ENCODE results near the gene ATXN7L1.

ATXN7L1 gene

GRCh38 chr7:105675934-105676371, 200.4 kb downstream of the ATXN7L1 start:
- Histone ChIP-seq H3K27me3 (ENCODE audit: control insufficient read depth, insufficient read depth, low read length) (no peaks in the 10 kb centered on the region), H3K4me3 (ENCODE audit: low read depth, low read length) (no peak overlapping the region), H3K9me3 (ENCODE audit: control insufficient read depth, insufficient read depth, low read length) (no peaks in the 10 kb centered on the region), H3K9ac (ENCODE audit: low read depth, low read length) (no peak overlapping the region), H3K36me3 (ENCODE audit: control insufficient read depth, insufficient read depth, low read length) (peaks cover 8% of the 10 kb centered on the region), H3K4me1 (ENCODE audit: control insufficient read depth, insufficient read depth, low read length) (peaks cover 14% of the 10 kb centered on the region)

GRCh38 chr7:105674200-105674920, 202.0 kb downstream of the ATXN7L1 start:
- no peaks in the 10 kb centered on the region for H3K9me3 ChIP-seq (ENCODE audit: control insufficient read depth, insufficient read depth, low read length)

GRCh38 chr7:105673367-105674084, 202.9 kb downstream of the ATXN7L1 start:
- Histone ChIP-seq H3K9ac (ENCODE audit: low read depth, low read length) (no peak overlapping the region), H3K4me3 (ENCODE audit: low read depth, low read length) (no peak overlapping the region), H3K4me1 (ENCODE audit: control insufficient read depth, insufficient read depth, low read length) (peaks cover 11% of the 10 kb centered on the region)

More at GRCh38 chr7:105674200-105674920, 202.0 kb downstream of the ATXN7L1 start:
- no peak overlapping the region for H3K9ac ChIP-seq (ENCODE audit: low read depth, low read length)
- H3K27me3 ChIP-seq (ENCODE audit: control insufficient read depth, insufficient read depth, low read length) = no peaks in the 10 kb centered on the region
- H3K36me3 ChIP-seq (ENCODE audit: control insufficient read depth, insufficient read depth, low read length) = peaks cover 8% of the 10 kb centered on the region
- no peak overlapping the region for H3K4me3 ChIP-seq (ENCODE audit: low read depth, low read length)
- peaks cover 11% of the 10 kb centered on the region for H3K4me1 ChIP-seq (ENCODE audit: control insufficient read depth, insufficient read depth, low read length)

DNA sequence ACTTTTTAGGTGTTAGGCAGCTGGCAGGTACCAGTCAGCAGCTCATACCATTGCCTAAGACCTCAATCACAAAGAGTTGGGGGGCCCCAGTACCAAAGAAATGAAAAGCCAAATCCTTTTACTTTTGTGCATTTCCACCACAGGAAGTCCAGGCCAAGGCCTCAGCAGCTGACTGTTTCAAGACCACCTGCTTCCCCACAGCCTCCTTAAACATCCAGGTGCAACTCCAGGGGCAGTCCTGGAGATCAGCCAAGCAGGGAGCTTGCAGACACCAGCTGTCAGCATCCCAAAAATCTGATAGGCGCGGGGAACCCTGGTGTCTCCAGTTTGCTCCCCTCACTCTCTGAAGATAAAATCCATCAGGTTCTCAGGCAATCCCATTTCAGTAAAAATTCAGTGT, 203.6 kb downstream of the ATXN7L1 start:
- H3K9ac ChIP-seq (ENCODE audit: low read depth, low read length) = no peak overlapping the region

More at GRCh38 chr7:105673367-105674084, 202.9 kb downstream of the ATXN7L1 start:
- Histone ChIP-seq H3K27me3 (ENCODE audit: control insufficient read depth, insufficient read depth, low read length) (no peaks in the 10 kb centered on the region), H3K9me3 (ENCODE audit: control insufficient read depth, insufficient read depth, low read length) (no peaks in the 10 kb centered on the region), H3K36me3 (ENCODE audit: control insufficient read depth, insufficient read depth, low read length) (peaks cover 1% of the 10 kb centered on the region)

GRCh38 chr7:105666324-105666723, 210.1 kb downstream of the ATXN7L1 start:
- no peaks in the 10 kb centered on the region for H3K27me3 ChIP-seq (ENCODE audit: control insufficient read depth, insufficient read depth, low read length)
- H3K4me1 ChIP-seq (ENCODE audit: control insufficient read depth, insufficient read depth, low read length) = peaks cover 9% of the 10 kb centered on the region
- H3K9ac ChIP-seq (ENCODE audit: low read depth, low read length) = no peak overlapping the region
- H3K9me3 ChIP-seq (ENCODE audit: control insufficient read depth, insufficient read depth, low read length) = no peaks in the 10 kb centered on the region
- peaks cover 12% of the 10 kb centered on the region for H3K36me3 ChIP-seq (ENCODE audit: control insufficient read depth, insufficient read depth, low read length)
- no peak overlapping the region for H3K4me3 ChIP-seq (ENCODE audit: low read depth, low read length)

More for the DNA sequence above, 203.6 kb downstream of the ATXN7L1 start:
- H3K36me3 ChIP-seq (ENCODE audit: control insufficient read depth, insufficient read depth, low read length) = no peaks in the 10 kb centered on the region
- H3K9me3 ChIP-seq (ENCODE audit: control insufficient read depth, insufficient read depth, low read length) = no peaks in the 10 kb centered on the region
- no peak overlapping the region for H3K4me3 ChIP-seq (ENCODE audit: low read depth, low read length)
- no peaks in the 10 kb centered on the region for H3K27me3 ChIP-seq (ENCODE audit: control insufficient read depth, insufficient read depth, low read length)
- peaks cover 11% of the 10 kb centered on the region for H3K4me1 ChIP-seq (ENCODE audit: control insufficient read depth, insufficient read depth, low read length)

GRCh38 chr7:105665684-105666083, 210.7 kb downstream of the ATXN7L1 start:
- Histone ChIP-seq H3K9ac (ENCODE audit: low read depth, low read length) (no peak overlapping the region), H3K9me3 (ENCODE audit: control insufficient read depth, insufficient read depth, low read length) (no peaks in the 10 kb centered on the region), H3K4me3 (ENCODE audit: low read depth, low read length) (no peak overlapping the region), H3K4me1 (ENCODE audit: control insufficient read depth, insufficient read depth, low read length) (peaks cover 9% of the 10 kb centered on the region), H3K27me3 (ENCODE audit: control insufficient read depth, insufficient read depth, low read length) (no peaks in the 10 kb centered on the region), H3K36me3 (ENCODE audit: control insufficient read depth, insufficient read depth, low read length) (peaks cover 12% of the 10 kb centered on the region)

GRCh38 chr7:105664816-105665525, 211.4 kb downstream of the ATXN7L1 start:
- Histone ChIP-seq H3K36me3 (ENCODE audit: control insufficient read depth, insufficient read depth, low read length) (peaks cover 12% of the 10 kb centered on the region), H3K9ac (ENCODE audit: low read depth, low read length) (no peak overlapping the region), H3K27me3 (ENCODE audit: control insufficient read depth, insufficient read depth, low read length) (no peaks in the 10 kb centered on the region), H3K4me3 (ENCODE audit: low read depth, low read length) (no peak overlapping the region), H3K9me3 (ENCODE audit: control insufficient read depth, insufficient read depth, low read length) (no peaks in the 10 kb centered on the region), H3K4me1 (ENCODE audit: control insufficient read depth, insufficient read depth, low read length) (peaks cover 9% of the 10 kb centered on the region)

- Histone ChIP-seq H3K4me1 (ENCODE audit: control insufficient read depth, insufficient read depth, low read length) (peaks cover 9% of the 10 kb centered on the region), H3K27me3 (ENCODE audit: control insufficient read depth, insufficient read depth, low read length) (no peaks in the 10 kb centered on the region), H3K9me3 (ENCODE audit: control insufficient read depth, insufficient read depth, low read length) (no peaks in the 10 kb centered on the region), H3K36me3 (ENCODE audit: control insufficient read depth, insufficient read depth, low read length) (peaks cover 18% of the 10 kb centered on the region), H3K9ac (ENCODE audit: low read depth, low read length) (no peak overlapping the region), H3K4me3 (ENCODE audit: low read depth, low read length) (no peak overlapping the region)
Observed at GRCh38 chr7:105662998-105663397, 213.4 kb downstream of the ATXN7L1 start.

- Histone ChIP-seq H3K4me3 (ENCODE audit: low read depth, low read length) (no peak overlapping the region), H3K27me3 (ENCODE audit: control insufficient read depth, insufficient read depth, low read length) (no peaks in the 10 kb centered on the region), H3K9me3 (ENCODE audit: control insufficient read depth, insufficient read depth, low read length) (no peaks in the 10 kb centered on the region), H3K9ac (ENCODE audit: low read depth, low read length) (no peak overlapping the region), H3K36me3 (ENCODE audit: control insufficient read depth, insufficient read depth, low read length) (peaks cover 18% of the 10 kb centered on the region), H3K4me1 (ENCODE audit: control insufficient read depth, insufficient read depth, low read length) (peaks cover 9% of the 10 kb centered on the region)
Observed at GRCh38 chr7:105661625-105662024, 214.8 kb downstream of the ATXN7L1 start.

DNA sequence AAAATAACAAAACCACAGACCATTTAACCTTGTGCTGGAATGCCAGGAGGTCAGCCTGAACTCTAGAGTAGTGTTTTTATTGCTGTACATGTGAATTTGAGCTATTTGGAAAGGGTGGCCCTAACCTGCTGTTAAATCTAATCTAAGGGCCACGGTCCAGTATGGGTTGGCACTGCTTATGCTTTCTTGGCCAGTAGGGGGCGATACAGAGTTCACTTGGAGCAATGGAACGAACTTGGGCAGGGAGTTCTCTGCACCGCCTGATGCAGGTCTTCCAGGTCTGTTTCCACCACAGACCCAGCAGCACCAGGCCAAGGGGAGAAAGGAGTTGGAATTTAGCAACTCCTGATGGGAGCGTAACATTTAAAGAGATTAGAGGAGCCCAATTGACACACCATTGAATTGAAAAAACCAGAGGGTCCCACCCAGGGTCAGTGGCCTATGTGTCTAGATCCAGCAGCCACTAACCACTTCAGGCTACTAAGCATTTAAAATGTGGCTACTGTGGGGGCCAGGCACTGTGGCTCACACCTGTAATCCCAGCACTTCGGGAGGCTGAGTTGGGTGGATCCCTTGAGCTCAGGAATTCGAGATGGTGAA, 219.4 kb downstream of the ATXN7L1 start:
- Histone ChIP-seq H3K27me3 (ENCODE audit: control insufficient read depth, insufficient read depth, low read length) (no peaks in the 10 kb centered on the region), H3K9ac (ENCODE audit: low read depth, low read length) (no peak overlapping the region), H3K4me1 (ENCODE audit: control insufficient read depth, insufficient read depth, low read length) (peaks cover 26% of the 10 kb centered on the region), H3K4me3 (ENCODE audit: low read depth, low read length) (no peak overlapping the region), H3K36me3 (ENCODE audit: control insufficient read depth, insufficient read depth, low read length) (peaks cover 6% of the 10 kb centered on the region), H3K9me3 (ENCODE audit: control insufficient read depth, insufficient read depth, low read length) (no peaks in the 10 kb centered on the region)
